HG03045 (cell line): ENCODE data around the gene RAB7A.

Source experiments
- ATAC-seq: cut with Tn5 transposase; IDR thresholded peaks from one replicate; pipeline ENCODE4 v1.9.1; 2021; ENCODE audit warnings: mild to moderate bottlenecking, moderate library complexity; ENCODE audit not compliant: unreplicated experiment

RAB7A gene

DNA sequence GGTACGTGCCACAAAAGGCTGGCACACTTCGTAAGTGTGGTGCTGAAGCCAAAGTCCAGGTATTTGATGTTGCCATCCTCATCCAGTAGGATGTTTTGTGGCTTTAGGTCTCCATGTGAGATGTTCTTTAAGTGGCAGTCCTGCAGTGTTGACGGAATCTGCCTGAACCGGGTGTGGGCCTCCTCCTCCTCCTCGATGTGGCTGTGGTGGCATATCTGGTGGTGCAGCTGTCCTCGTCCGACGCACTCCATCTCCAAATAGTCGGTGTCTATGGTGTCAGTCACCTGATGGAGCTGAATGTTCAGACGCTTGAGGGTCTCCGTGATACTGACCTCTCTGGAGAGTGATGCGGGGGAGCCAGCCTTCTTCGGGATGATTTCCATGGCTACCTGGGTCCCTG lies 123.0 kb downstream of the RAB7A start:
- ATAC-seq: no peak

DNA sequence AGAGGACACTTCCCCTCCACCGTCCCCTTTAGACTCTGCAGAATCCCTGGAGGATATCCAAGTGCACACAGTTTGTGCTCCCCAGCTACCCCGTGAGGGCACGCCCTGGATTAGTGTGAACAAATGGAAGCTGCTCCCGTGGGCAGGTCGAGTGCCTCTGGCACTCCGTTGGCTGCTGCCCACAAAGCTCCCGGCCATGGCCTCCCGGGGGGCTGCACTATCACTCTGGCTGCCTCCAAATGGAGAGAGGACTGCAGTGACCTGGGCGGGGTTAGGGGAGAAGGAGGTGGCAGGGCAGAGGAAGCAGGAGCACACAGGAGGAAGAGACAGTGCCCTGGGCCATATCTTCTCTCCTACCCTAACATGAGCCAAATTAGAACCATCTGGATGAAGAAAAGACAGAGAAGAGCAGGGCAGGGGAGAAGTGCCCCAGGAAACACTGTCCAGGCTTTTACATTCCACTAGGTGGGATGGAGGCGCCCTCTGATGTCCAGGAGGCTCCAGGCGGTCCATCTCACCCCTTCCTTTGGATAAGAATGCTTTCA lies 124.0 kb downstream of the RAB7A start:
- ATAC-seq: no peak

DNA sequence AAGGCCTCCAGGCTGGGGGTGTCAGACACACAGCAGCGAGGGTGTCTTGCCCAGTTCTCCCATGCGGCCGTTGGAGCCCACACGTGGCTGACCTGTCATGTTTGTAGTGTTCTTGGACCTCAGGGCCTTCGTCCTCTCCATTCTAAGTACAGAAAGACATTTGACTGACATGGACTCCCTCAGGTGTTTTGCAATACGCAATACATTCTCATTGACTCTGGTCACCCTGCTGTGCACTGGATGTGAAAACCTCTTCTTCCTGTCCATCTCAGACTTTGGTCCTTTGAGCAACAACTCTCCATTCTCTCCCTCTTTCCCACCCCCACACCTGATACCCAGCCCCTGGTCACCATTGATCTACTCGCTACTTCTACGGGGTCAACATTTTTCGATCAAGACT lies 124.6 kb downstream of the RAB7A start:
- no peak for ATAC-seq

DNA sequence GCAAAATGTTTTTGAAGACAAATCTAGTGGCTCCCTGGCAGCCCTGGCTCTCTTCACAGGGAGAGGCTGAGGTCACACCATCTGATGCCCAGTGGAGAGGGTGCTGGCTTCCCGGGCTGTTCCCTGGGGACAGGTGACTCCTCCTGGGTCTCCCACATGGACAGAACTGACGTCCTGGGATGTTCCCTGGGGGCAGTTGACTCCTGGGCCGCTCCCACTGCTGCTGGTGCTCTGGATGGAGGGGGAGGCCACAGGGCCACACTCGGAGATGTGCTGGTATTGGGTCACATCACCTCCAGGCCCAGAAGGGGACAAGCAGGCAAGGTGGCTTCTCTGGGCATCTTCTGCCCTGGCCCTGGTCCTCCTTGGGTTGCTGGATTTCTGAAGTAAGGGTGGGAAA lies 125.6 kb downstream of the RAB7A start:
- ATAC-seq: no peak

DNA sequence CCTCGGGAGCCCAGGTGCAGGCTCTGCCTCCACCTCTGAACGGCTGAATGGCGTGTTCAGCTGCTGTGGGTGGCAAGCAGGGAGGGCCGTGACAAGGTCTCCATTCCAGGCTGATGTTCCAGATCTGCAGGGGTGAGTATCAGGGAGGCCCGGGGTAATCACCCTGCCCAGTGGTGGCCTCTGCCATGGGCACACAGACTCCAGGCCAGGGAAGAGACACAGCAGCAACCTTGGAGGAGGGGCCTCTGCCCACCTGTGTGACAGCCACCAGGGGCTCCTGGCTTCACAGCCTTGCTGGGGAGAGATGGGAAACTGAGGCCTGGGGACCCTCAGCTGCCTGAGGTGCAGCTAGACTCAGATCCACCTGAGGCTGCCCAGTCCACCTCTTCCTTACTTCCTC lies 127.8 kb downstream of the RAB7A start:
- ATAC-seq: no peak

DNA sequence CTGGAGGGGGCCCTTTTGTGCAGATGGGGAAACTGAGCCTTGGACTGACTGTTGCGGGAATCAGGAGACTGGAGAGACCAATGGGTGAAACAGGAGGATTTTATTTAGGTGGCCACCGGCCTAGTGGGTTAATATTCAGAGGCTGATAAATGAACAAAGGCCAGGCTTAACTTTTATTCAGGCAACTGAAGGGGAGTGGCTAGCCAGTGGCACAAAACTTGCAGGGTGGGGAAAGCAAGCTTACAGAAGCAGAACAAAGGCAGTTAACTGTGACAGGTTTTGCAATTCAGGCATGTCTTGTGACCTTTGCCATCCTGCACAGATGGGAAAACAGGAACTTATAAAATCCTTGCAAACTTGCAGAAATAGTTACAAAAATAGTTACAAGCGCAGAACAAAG lies 128.5 kb downstream of the RAB7A start:
- no peak for ATAC-seq

DNA sequence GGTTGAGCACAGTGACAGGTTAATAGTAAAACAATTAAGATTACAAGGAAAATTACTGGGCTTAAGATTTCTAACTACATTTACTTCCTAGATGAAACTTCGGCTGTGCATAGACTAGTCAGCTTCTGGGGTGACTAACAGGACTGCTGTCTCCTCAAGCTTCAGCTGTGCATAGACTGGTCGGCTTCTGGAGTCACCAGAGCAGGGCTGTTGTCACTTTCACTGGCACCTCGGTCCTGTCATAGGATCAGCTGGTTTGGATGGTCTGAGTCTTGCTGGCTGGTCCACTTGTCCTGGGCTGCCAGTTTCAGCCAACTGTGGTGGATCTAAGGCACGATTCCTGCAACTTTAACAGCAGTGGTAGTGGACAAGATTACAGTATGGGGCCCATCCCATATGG lies 129.6 kb downstream of the RAB7A start:
- no peak for ATAC-seq

DNA sequence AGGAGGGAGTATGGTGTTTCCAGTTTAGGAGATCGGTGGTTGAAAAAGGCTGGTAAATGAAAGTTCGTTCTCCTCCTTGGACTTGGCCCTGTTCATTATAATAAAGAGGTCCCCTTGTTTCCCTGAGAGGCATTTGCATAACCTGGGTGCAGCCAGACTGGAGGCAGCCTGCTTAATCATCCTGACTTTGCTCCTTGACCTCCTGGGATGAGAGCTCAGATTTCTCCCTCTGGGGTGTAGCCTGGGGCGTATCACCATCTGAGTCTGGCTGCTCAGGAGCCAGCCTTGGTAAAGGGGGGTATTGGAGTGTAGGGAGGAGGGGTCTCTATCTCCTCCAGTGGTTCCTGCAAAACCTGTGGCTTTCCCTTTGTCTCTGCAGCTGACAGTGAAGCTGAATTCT lies 132.2 kb downstream of the RAB7A start:
- ATAC-seq: no peak

DNA sequence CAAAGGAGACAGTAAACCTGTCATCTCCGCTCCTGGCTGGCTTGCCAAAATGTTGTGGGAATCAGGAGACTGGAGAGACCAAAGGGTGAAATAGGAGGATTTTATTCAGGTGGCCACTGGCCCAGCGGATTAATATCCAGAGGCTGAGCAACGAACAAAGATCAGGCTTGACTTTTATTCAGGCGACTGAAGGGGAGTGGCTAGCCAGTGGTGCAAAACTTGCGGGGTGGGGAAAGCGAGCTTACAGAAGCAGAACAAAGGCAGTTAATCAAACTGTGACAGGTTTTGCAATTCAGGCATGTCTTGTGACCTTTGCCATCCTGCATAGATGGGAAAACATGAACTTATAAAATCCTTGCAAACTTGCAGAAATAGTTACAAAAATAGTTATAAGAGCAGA lies 133.6 kb downstream of the RAB7A start:
- ATAC-seq: no peak

DNA sequence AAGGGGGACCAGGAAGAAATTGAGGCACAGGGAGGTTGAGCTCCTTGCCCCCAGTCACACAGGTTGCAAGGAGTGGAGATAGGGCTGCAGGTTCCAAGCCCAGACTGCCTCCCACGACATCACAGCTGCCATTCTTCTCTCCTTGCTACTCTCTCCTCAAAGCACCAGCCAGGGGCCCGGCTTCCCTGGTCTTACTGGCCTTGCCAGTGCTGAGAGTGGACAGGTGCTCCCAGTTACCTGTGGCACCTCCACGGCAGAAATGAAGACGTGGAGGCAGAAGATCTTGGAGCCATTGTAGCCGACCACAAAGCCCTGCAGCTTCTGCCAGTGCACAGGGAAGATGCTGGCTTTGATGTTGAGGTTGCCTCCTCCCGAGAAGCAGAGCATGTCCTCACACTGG lies 135.5 kb downstream of the RAB7A start:
- ATAC-seq: no peak

DNA sequence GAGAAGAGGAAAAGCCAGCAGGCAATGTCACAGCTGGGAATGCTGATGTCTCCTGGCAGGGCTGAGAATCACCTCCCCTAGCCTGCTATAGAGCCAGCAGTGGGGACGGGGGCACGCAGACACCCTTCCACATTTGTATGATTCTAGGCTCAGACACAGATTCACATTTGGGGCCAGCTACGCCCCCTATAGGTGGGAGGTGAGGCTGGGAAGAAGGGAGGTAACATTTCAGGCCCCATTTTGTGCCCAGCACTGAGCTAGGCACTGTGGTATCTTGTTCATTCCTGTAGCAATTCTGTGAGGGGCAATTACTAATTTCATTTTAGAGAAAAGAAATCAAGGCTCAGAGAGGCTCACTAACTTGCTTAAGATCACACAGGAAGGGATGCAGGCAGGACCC lies 137.6 kb downstream of the RAB7A start:
- ATAC-seq: no peak
